ENCODE data around the gene PHLPP1. TPM values are rescaled to one million over a fixed set of nuclear protein-coding genes. Genes with fewer than 3 reads are reported as not detected.

PHLPP1 gene
- polyA plus RNA-seq, 4 donors, result 13.8 to 22.5 (median 16.6) TPM

DNA sequence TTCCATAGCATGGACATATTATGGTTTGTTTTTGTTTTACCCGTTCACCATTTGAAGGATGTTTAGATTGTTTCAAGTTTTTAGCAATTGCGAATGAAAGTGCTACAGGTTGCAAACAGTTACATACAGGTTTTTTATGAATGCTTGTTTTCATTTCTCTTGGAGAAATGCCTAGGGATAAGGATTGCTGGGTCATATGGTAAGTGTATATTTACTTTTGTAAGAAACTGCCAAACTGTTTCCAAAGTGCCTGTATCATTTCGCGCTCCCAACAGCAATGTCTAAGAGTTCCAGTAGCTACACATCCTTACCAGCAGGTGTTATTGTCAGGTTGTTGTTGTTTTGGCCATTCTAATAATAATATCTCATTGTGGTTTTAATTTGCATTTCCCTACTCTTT, 251.7 kb downstream of the PHLPP1 start:
- no peak for DNase-seq (ENCODE audit: low read depth in 4 of 4, low spot score in 3 of 4)

GRCh38 chr18:62973689-62974088, 258.3 kb downstream of the PHLPP1 start:
- no peak for DNase-seq (ENCODE audit: low read depth in 4 of 4, low spot score in 3 of 4)

DNA sequence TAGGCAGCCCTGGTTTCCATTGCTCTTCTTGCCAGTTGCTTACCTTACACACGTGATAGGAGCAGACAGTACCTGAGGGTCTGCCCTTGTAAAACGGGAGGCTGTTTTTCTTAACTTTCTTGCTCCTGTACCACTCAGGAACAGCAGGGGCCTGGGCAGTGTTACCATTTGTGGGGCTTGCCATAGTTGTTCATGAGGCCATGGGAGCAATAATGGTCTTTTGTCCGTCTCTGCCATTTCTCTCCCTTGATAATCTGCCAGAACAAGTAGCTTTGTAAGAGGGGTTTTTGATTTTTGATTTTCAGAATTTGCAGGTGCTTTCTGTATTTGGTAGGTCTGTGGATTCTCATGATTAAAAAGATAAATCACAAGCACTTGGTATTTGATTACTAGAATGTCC, 259.0 kb downstream of the PHLPP1 start:
- no peak for DNase-seq (ENCODE audit: low read depth in 4 of 4, low spot score in 3 of 4)

DNA sequence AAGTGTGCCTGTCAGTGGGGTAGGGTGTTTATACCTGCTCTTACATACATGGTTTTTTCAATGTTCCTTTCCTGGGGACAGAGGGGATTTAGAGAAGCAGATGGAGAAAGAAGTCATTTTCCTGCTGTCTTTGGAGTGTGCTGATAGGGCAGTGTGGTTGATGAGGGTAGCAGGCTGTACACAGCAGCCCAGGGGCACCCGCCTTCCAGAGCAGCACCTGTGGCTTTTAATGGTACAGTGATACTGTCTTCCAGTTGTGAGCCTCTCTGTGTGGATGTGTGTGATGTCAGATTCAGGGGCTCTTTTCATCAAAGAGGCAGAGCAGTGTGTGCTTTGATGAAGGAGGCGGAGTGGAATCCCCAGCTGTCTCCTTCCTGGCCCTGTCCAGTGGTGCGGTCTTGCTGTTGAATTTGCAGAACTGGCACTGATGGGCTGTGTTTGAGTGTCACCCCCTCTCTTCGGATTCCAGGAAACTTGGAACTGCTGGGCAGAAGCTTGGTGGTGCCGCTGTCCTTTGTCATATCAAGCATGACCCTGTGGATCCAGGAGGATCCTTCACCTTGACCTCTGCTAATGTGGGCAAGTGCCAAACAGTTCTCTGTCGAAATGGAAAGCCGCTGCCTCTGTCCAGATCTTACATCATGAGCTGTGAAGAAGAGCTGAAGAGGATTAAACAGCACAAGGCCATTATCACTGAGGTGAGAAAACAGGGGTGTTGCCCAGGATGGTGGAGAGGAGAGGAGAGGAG, 259.8 kb downstream of the PHLPP1 start:
- no peak for DNase-seq (ENCODE audit: low read depth in 4 of 4, low spot score in 3 of 4)

GRCh38 chr18:62975785-62976184, 260.4 kb downstream of the PHLPP1 start:
- no peak for DNase-seq (ENCODE audit: low read depth in 4 of 4, low spot score in 3 of 4)

DNA sequence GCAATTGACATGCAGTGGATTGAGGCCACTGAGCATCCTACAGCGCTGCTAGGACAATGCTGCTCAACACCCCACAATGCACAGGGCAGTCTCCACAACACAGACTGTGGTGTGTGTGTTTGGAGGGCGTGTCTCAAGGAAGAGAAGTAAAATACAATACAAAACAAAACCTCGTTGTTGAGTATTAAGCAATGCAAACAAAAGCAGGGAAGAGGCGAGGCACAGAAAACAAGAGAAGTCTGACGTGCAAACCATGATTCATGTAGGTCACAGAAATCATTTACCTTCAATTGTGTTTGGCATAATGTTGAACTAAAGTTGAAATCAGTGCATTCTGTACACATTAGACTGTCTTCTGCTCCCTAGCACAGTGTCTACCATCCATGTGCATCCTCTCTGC, 260.9 kb downstream of the PHLPP1 start:
- DNase-seq (ENCODE audit: low read depth in 4 of 4, low spot score in 3 of 4), result no peak

GRCh38 chr18:62977512-62977911, 262.2 kb downstream of the PHLPP1 start:
- no peak for DNase-seq (ENCODE audit: low read depth in 4 of 4, low spot score in 3 of 4)

- DNase-seq (ENCODE audit: low read depth in 4 of 4, low spot score in 3 of 4), result no peak
Observed at GRCh38 chr18:62978251-62979049, 263.1 kb downstream of the PHLPP1 start.

DNA sequence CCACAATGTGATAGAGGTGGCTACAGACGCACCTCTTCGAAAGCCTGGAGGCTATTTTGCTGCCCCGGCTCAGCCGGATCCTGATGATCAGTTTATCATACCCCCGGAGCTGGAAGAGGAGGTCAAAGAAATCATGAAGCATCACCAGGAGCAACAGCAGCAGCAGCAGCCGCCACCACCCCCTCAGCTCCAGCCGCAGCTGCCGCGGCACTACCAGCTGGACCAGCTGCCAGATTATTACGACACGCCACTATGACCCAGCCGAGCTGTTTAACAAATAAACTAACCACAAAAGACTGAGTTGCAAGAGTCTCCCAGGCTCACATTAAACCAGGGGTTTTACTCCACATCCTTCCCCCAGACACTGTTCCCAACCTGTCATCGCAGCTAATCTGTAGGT, 263.8 kb downstream of the PHLPP1 start:
- DNase-seq (ENCODE audit: low read depth in 4 of 4, low spot score in 3 of 4), result no peak

DNA sequence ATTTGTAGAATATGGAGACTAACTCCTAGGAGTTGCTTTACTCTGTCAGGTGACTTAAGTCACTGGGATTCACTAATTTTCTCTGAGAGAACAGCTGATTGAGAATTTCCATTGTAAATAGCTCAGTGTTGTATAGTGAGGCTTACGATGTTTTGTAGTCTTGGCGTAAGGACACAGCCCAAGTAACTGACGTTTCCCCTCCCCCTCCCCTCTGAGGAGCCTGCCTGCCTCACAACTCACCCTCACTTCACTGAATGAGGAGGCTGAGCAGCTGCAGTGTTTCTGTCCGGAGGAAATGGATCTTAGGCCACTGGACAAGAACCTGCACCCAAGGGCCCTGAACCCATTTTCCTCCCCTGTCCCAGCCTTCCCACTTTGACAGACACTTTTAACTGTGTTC, 264.6 kb downstream of the PHLPP1 start:
- no peak for DNase-seq (ENCODE audit: low read depth in 4 of 4, low spot score in 3 of 4)

DNA sequence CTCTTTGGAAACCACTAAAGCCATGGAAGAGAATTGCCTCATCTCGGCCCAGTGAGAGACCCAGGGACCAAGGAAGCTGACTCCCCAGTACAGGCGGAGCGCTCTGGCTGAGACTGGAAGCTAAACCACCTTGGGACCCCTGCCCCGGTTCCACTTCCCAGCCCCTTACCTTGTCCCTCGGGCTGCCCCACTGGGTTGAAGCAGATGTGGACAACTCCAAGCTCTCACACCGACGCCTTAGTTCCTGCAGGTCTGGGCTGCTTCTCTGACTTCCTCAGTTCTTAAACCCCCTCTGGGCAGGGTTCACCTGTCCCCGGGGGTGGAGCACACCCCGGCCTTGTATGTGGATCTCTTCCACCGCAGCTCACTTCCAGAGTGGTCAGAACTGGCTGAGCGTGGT, 266.2 kb downstream of the PHLPP1 start:
- DNase-seq (ENCODE audit: low read depth in 4 of 4, low spot score in 3 of 4), result no peak

- DNase-seq (ENCODE audit: low read depth in 4 of 4, low spot score in 3 of 4), result peak; percentile 29 to 65 (median 40)
Observed at GRCh38 chr18:62982600-62983251, 267.4 kb downstream of the PHLPP1 start.

DNA sequence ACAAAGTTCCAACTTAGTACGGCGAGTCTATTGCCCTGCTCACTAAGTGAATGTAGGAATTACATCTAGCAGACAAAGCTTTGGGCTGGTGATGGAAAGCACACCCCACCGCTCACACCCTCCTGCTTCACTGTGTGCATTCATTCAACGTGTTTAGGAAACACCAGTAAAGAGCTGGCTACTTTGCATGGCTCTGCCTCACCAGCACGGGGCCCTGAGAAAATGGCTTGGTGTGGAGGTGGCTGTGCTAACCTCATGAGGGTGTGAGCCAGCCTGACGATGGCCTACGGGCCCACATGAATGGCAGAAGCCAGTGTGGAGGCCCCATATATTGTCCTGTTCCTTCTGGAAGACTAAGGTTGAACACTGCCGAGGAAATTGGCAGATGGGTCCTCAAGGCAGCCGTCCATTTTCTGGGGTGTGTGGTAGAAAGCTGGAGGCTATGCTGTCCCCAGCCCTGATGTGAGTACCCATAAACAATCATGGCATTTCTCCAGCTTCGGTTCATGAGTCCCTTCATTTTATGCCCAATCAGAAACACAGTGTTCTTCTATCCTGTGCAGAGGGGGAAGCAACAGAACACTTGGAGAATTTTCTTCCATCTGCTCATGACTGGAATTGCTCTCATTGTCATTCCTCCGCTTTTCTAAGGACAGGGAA, 269.4 kb downstream of the PHLPP1 start:
- DNase-seq (ENCODE audit: low read depth in 4 of 4, low spot score in 3 of 4), result no peak

DNA sequence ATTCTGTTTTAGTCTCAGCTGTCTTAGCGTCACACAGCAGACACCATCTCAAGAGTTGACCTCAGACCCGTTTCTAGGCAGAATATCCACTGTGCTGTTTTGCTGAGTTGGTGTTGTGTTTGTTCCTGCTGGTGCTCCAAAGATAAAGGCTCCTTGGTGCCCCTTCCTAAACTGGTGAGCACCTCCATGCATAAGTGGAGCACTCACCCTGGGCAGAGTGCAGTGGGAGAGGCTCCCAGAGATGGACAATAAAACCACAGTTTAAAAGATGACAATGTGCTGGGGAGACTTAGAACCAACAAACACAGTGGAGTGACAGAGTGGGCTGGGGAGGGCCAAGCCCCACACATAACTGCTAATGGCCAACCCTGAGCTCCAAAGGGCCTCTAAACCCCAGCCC, 271.1 kb downstream of the PHLPP1 start:
- DNase-seq (ENCODE audit: low read depth in 4 of 4, low spot score in 3 of 4), result no peak

DNA sequence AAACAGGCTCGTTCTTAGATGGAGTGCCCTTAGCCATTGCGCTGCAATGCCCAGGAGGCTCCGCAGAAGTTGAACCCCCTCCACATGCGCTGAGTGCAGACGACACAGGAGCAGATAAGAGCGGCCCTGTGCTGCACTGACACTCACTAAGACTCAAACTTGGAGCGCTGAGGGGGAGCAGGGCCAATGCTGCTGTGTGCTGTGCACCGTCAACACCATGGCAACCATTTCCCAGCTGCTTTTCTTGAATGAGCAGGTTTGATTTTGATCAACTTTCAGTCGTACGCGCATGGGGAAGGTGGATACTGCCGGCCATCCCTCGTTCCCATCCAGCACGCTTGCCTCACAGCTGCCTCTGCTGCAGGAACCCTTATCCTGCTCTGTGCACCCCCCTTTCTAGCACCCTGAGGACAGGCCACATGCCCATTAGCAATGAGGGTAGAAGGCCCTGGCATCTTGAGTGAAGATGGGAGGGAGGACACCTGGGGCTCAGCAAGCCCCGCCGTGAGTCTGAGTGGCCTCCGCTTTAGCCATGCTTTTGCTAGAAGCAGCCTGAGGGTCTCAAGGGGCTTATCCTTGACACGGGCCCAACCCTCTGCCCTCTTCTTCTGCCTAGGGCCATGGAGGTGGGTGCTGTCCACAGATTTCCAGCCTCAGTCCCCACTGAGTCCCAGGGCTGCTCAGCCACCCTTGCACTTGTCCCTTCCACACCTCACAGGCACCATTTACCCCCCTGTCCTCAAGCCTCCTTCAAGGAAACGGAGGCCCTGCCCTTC, 271.9 kb downstream of the PHLPP1 start:
- DNase-seq (ENCODE audit: low read depth in 4 of 4, low spot score in 3 of 4), result no peak

GRCh38 chr18:62987859-62988258, 272.5 kb downstream of the PHLPP1 start:
- DNase-seq (ENCODE audit: low read depth in 4 of 4, low spot score in 3 of 4), result no peak

- no peak for DNase-seq (ENCODE audit: low read depth in 4 of 4, low spot score in 3 of 4)
Observed at GRCh38 chr18:62988471-62988870, 273.1 kb downstream of the PHLPP1 start.

- no peak for DNase-seq (ENCODE audit: low read depth in 4 of 4, low spot score in 3 of 4)
Observed at GRCh38 chr18:62989195-62989594, 273.9 kb downstream of the PHLPP1 start.

- no peak for DNase-seq (ENCODE audit: low read depth in 4 of 4, low spot score in 3 of 4)
Observed at GRCh38 chr18:62990653-62991052, 275.3 kb downstream of the PHLPP1 start.

DNA sequence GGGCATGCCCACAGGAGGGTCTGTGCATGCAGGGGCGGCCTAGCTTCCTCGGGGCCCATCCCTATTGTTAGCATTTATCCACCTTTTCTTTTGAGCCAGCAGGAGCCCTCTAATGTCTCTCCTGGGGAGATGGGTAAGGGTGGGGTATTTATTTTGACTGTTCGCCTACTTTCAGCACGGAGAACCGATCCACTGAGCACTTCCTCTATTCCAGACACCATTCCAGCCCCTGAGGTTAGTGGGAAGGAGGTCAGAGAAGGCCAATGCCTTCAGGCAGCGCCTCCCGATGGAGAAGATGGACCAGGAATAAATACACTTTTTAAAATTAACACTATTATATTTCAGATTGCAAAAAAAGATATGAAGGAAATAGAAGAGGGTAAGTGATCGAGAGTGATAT, 276.0 kb downstream of the PHLPP1 start:
- DNase-seq (ENCODE audit: low read depth in 4 of 4, low spot score in 3 of 4), result no peak
